ENCODE data around the gene ABCA7. TPM values are rescaled to one million over a fixed set of nuclear protein-coding genes. Genes with fewer than 3 reads are reported as not detected.
A peak's percentile ranks its signal among the peaks of the same experiment; 100 is the strongest.

Gene ABCA7
- total RNA-seq, 3 donors from 2014 or later, result 23.5 to 25.6 (median 25.6) TPM

GRCh38 chr19:1058112-1058511, 18.2 kb downstream of the ABCA7 start:
- no peak overlapping the region for H3K4me3 ChIP-seq
- intact Hi-C loops (cut with DNase I, micrococcal nuclease), result no loop called here
- ATAC-seq (no peak), DNase-seq (no peak)
- peaks cover 23% of the 10 kb centered on the region for H3K9me3 ChIP-seq
- TF ChIP-seq, protein P1, sequence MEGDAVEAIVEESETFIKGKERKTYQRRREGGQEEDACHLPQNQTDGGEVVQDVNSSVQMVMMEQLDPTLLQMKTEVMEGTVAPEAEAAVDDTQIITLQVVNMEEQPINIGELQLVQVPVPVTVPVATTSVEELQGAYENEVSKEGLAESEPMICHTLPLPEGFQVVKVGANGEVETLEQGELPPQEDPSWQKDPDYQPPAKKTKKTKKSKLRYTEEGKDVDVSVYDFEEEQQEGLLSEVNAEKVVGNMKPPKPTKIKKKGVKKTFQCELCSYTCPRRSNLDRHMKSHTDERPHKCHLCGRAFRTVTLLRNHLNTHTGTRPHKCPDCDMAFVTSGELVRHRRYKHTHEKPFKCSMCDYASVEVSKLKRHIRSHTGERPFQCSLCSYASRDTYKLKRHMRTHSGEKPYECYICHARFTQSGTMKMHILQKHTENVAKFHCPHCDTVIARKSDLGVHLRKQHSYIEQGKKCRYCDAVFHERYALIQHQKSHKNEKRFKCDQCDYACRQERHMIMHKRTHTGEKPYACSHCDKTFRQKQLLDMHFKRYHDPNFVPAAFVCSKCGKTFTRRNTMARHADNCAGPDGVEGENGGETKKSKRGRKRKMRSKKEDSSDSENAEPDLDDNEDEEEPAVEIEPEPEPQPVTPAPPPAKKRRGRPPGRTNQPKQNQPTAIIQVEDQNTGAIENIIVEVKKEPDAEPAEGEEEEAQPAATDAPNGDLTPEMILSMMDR (IDR thresholded peaks at IDR 0.05), result no peak
- no peaks in the 10 kb centered on the region for H3K4me1 ChIP-seq (ENCODE audit: low read depth)
- no peaks in the 10 kb centered on the region for H3K36me3 ChIP-seq (ENCODE audit: low read depth)

DNA sequence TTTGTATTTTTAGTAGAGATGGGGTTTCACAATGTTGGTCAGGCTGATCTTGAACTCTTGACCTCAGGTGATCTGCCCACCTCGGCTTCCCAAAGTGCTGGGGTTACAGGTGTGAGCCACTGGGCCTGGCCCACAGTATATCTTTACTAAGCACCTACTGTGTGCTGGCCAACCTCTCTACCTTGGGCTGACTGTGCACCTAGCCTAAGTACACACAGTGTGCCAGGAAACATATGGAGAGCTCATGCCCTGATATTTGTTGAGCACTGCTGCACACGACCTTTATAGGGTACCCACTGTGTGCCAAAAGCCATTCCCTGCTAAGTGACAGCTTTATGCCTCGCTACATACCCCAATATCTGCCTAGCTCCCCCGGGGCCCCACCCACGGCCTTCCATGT, 20.8 kb downstream of the ABCA7 start:
- intact Hi-C loops (cut with DNase I, micrococcal nuclease), result no loop called here
- no peak for DNase-seq

DNA sequence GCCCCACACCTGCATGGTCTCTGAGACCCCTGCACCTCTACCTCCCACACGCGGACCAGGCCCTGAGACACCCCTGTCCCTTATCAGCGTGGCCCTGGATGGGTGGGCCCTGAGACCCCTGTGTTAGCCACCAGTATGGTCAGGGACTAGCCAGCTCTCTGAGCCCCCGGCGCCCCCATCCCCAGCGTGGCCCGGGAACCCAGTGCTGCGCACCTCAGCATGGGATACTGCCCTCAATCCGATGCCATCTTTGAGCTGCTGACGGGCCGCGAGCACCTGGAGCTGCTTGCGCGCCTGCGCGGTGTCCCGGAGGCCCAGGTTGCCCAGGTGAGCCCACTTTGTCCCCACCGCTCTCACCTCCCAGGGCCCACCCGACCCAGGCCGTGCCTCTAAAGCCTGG, 22.1 kb downstream of the ABCA7 start:
- peak in 1 of 3 donors; percentile 61 for DNase-seq

More for the DNA sequence above, 20.8 kb downstream of the ABCA7 start:
- TF ChIP-seq, protein P1 (IDR thresholded peaks at IDR 0.05), result no peak
- Histone ChIP-seq H3K36me3 (ENCODE audit: low read depth) (no peaks in the 10 kb centered on the region), H3K9me3 (peaks cover 23% of the 10 kb centered on the region), H3K4me1 (ENCODE audit: low read depth) (peaks cover 12% of the 10 kb centered on the region), H3K4me3 (no peak overlapping the region)
- ATAC-seq, result no peak

DNA sequence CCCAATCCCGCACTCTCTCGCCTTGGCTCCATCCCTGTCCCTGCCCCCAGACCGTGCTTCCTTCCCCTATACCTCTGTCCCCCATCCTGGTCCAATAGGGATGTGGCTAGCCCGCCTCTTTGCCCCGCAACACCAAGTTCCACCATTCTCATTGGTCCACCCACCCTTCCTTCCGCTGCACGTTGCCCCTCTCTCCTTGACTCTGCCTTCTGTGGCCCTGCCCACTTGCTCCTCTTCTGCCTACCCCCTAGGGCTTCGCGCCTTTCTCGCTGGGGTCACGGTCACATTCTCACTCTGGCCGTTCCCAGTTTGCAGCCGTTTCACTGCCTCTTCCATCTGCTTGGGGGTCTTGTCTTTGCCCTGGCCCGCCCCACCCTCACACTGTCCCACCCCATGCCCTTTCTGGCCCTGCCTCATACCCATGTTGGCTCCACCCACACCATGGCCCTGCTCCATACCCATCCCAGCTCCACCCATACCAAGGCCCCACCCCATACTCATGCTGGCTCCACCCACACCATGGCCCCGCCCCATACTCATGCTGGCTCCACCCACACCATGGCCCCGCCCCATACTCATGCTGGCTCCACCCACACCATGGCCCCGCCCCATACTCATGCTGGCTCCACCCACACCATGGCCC, 22.6 kb downstream of the ABCA7 start:
- Histone ChIP-seq H3K36me3 (ENCODE audit: low read depth) (no peaks in the 10 kb centered on the region), H3K4me3 (no peak overlapping the region), H3K4me1 (ENCODE audit: low read depth) (peaks cover 29% of the 10 kb centered on the region), H3K9me3 (peaks cover 11% of the 10 kb centered on the region)
- TF ChIP-seq, protein P1 (IDR thresholded peaks at IDR 0.05), result no peak
- ATAC-seq (no peak), DNase-seq (no peak)
- intact Hi-C loops (cut with DNase I, micrococcal nuclease), result no loop called here

More for the DNA sequence above, 22.1 kb downstream of the ABCA7 start:
- peaks cover 24% of the 10 kb centered on the region for H3K4me1 ChIP-seq (ENCODE audit: low read depth)
- TF ChIP-seq, protein P1 (IDR thresholded peaks at IDR 0.05), result no peak
- H3K9me3 ChIP-seq, result peaks cover 17% of the 10 kb centered on the region
- intact Hi-C loops (cut with DNase I, micrococcal nuclease), result no loop called here
- H3K36me3 ChIP-seq (ENCODE audit: low read depth), result no peaks in the 10 kb centered on the region
- no peak overlapping the region for H3K4me3 ChIP-seq
- no peak for ATAC-seq

GRCh38 chr19:1063030-1063908, 23.4 kb downstream of the ABCA7 start:
- peaks cover 30% of the 10 kb centered on the region for H3K4me1 ChIP-seq (ENCODE audit: low read depth)
- intact Hi-C loops (cut with DNase I, micrococcal nuclease), result no loop called here
- H3K4me3 ChIP-seq, result no peak overlapping the region
- ATAC-seq, result no peak
- no peaks in the 10 kb centered on the region for H3K36me3 ChIP-seq (ENCODE audit: low read depth)
- H3K9me3 ChIP-seq, result peaks cover 4% of the 10 kb centered on the region
- DNase-seq, result peak; percentile 35 to 78 (median 59)
- TF ChIP-seq, protein P1 (IDR thresholded peaks at IDR 0.05), result no peak

Measured in mucosa of descending colon (tissue), 3 donors.